ENCODE measurements around the gene KATNAL1.

KATNAL1 gene

GRCh38 chr13:30307194-30307970, at the start of gene KATNAL1:
KATNAL1 (minus strand) TSS chr13:30307551; CDS start chr13:30283777, 23,774 bp downstream.
- DNase-seq (ENCODE audit: low read depth in 2 of 2): peak; percentile 48 to 55

DNA sequence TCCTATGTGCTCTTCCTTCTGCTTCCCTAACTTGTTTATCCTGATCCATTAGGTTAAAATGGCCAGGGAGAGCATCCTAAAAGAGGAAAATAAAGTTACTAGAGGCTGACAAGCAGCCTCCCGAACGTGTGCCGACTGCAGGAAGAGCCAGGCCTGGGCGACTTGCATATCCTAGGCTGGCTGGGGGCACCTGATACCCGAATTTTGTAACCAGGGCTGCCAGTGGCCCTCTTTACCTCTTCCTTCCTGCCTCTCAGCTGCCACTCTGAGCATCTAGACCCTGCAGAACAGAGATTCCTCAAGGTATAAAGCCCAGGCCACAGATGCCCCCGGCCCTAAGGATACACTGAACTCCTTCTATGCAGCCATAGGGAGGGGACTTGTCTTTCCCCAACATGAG, 48.5 kb upstream of the KATNAL1 start:
- DNase-seq (ENCODE audit: low read depth in 2 of 2): no peak

DNA sequence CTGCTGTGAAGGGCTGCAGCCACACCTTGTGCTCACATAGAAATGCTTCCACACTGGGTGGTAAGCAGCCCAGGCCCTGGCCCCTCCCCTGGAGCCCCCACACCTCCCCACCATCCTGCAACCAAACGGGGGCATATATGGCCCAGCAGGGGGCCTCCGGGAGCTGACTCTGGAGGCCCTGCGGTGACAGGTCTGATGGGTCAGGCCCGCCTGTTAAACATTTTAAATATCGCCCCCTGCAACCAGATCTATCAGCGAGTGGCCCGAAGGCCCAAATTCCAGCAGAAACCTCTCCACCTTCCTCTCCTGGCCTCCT, 48.0 kb upstream of the KATNAL1 start:
- no peak for DNase-seq (ENCODE audit: low read depth in 2 of 2)

GRCh38 chr13:30354493-30355383, 47.4 kb upstream of the KATNAL1 start:
- no peak for DNase-seq (ENCODE audit: low read depth in 2 of 2)

DNA sequence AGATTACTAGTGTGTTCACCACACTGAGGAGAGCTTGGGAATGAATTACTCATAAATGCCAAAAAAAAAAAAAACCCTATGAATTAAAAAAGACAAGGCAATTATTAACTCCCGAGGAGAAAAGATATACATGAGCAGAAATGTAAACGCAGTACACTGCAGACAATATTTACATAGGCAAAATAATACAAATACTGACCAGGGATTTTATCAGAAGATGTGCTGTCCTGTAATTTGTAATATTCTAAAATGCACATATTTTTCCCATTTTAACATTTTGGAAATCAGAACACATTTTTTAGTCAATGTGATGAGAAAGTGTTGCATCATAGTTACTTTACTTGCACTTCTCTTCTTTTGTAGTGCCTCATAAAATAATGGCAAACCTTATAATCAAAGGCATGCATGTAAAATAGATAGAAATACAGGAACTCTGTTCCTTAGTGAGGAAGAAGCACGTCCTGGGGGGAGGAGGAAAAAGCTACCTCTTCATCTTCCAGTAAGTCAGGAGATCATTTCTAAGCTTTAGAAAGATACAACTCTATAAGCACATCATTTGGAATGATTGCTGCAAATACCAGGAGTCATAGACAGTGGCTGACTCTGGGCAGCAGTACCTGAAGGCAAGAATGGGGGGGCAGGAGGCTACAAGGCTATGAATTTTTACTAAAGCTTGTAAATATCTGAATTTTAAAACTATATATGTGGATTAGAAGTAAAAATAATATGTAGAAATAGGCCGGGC, 46.3 kb upstream of the KATNAL1 start:
- DNase-seq (ENCODE audit: low read depth in 2 of 2): no peak

GRCh38 chr13:30353060-30353459, 45.7 kb upstream of the KATNAL1 start:
- no peak for DNase-seq (ENCODE audit: low read depth in 2 of 2)

DNA sequence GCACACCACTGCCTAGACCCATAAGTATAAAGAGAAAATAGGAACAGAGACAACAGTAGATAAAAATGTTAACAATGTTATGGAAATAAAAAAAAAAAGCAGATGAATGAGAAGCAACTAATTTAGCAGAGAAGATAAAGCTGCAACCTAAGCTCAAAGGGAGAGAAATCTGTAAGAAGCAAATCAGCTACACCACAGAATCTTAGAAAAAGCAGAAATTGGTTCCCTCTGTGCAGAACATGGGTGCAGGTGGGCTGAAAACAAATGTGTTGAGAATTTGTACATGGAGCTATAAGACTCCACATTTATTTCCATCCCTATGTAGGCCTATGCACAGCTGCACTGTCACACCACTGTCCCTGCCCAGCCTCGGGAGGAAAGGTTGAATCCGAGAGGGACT, 44.8 kb upstream of the KATNAL1 start:
- DNase-seq (ENCODE audit: low read depth in 2 of 2): no peak

DNA sequence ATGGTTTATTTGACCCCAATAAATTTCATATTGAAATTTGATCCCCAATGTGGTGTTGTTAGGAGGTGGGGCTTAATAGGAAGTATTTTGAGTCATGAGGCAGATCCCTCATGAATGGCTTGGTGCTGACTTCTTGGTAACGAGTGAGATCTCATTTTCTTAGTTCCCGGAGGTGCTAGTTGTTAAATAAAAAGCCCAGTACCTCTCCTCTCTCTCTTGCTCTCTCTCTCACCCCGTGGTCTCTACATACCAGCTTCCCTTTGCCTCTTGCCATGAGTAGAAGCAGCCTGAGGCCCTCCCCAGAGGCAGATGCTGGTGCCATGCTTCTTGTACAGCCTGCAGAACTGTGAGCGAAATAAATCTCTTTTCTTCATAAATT, 39.4 kb upstream of the KATNAL1 start:
- DNase-seq (ENCODE audit: low read depth in 2 of 2): no peak

DNA sequence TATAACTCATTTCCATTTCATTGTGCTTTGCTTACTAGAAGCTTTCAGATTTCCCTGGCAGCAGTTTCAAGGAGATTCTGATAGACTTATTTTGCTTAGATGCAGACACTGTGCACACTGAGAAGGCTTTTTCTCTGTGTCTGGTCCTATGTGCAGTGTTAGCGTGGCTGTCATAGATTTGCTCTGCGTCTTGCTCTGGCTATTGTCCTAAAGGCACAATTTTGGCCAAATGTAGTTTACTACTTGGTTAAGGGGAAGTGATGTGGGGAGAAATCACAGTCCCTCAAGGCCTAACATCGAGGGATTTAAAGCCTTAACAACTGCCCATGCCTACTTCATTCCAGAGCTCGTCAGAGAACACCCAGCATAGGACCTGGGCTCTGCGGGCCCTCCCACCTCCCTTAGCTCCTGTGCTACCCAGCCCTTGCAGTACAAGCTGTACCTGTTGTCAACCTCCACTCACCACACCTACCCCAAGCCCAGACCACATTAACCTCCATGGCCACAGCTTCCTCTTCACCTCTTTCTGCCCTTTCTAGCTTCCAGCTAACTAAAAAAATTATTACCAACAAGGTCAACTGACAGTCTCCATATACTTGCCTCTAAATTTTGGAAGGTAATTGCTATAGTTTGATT, 38.9 kb upstream of the KATNAL1 start:
- peak in 1 of 2 donors; percentile 31 for DNase-seq (ENCODE audit: low read depth in 2 of 2)

GRCh38 chr13:30345426-30346100, 38.2 kb upstream of the KATNAL1 start:
- DNase-seq (ENCODE audit: low read depth in 2 of 2): no peak

- DNase-seq (ENCODE audit: low read depth in 2 of 2): no peak
Observed at GRCh38 chr13:30341815-30342570, 34.6 kb upstream of the KATNAL1 start.

DNA sequence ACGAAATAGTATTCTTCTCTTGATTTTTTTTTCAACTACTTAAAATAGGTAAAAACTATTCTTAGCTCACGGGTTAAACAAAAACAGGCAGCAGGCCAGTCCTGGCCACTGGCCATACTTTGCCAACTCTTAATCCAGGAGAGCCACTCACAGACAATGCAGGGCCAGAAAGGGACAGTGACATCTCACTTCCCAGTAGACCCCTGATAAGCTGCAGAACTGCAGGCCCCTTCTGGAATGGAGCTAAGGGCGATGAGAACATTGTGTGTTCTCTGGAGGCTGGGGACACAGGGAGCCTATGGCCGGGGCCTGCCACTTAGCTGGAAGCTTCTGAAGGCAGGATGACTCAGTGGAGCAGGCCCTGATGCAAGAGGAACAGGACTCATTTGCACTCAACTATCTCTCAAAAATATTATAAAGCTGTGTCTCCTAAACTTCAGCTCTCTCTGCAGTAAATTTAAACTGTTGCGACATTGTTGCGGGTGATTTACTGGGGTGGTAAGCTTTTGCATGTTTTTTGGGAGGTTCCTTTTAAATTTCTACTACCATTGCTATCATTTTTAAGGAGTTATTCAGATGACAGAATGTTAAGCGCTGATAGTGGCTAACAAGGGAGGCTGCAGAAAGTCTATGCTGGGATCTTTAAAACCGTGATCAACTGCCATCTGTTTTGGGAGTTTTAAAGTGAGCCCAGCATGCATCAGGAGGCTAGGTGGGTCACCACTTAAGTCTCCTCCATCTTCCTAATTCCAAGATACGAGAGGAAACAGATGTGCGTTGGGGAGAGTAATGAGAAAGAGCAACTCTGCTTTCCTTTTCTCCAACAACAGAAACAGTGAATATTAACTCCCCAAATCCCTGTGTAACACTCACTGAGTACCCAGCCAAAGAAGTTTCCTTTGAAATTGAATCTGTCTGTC, 33.2 kb upstream of the KATNAL1 start:
- no peak for DNase-seq (ENCODE audit: low read depth in 2 of 2)

DNA sequence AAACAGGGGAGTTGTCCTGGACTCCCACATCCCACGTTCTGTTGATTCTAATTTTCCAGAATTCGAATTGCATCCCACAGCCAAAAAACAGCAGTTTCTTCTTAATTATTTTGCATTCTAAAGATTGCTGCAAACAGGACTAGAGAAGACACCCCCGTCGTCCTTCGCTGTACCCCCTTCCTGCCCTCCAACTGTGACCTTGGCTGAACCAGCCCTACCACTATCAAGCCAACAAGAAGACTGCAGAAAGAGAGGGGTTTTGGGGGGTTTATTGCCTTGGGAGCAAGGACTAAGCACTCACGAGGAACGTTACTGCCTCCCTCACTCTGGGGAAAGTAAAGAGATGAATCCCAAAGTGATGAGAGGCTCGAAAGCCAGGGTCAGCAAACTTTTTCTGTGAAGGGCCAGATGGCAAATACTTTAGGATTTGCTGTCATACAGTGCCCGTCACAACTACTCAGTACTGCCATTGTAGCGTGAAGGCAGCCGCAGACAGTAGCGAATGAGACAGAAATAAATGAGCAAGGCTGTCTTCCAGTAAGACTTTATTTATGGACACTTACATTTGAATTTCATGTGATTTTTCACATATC, 32.5 kb upstream of the KATNAL1 start:
- DNase-seq (ENCODE audit: low read depth in 2 of 2): no peak

- no peak for DNase-seq (ENCODE audit: low read depth in 2 of 2)
Observed at GRCh38 chr13:30338952-30339351, 31.6 kb upstream of the KATNAL1 start.

GRCh38 chr13:30338331-30338851, 31.0 kb upstream of the KATNAL1 start:
- DNase-seq (ENCODE audit: low read depth in 2 of 2): no peak

- no peak for DNase-seq (ENCODE audit: low read depth in 2 of 2)
Observed at GRCh38 chr13:30337061-30337610, 29.8 kb upstream of the KATNAL1 start.

DNA sequence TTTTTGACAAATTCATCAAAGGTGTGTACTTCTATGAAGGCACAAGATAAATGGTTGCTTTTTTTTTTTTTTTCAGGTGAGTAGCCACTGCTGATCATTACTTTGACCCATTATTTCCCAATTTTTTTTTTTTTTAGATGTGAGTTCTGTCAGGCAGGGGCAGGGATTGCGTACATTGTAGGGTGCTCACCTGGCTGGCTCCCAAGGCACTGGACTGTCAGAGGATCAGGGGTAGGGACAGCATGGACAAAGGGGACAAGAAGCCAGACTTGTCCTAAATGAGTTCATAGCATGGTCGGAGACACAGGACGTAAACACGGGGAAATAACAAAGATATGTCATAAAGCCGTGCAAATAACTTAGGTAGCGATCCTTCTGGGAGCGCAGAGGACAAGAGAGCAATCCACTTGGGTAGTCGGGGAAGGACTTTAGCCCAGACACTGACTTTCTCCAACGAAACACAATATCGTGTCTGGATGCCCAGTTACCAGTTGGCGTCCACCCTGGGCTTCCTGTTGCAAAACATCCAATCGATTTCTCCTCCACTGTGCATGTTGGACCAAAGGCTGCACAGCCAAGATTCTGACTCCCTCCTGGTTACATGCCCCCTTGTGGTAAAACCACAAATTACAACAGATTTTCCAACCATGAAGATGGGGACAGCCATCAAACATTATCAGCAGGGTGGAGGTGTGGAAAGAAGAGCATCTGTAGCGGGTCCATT, 27.5 kb upstream of the KATNAL1 start:
- DNase-seq (ENCODE audit: low read depth in 2 of 2): peak in 1 of 2 donors; percentile 18

- no peak for DNase-seq (ENCODE audit: low read depth in 2 of 2)
Observed at GRCh38 chr13:30333616-30334015, 26.3 kb upstream of the KATNAL1 start.
